Liver (tissue), 2 donors: Measurements from ENCODE around the gene AGTRAP.

Source experiments
- NR2F2 ChIP-seq: IDR thresholded peaks from 2 replicates; pipeline ENCODE4 v1.6.1; 2016; ENCODE audit warnings: antibody characterized with exemption
- TF ChIP-seq, protein P1 (sequence below): IDR thresholded peaks from 2 replicates; pipeline ENCODE4 v1.6.1; 2016; ENCODE audit warnings: antibody characterized with exemption, mild to moderate bottlenecking
- donor health status: healthy.

DNA sequence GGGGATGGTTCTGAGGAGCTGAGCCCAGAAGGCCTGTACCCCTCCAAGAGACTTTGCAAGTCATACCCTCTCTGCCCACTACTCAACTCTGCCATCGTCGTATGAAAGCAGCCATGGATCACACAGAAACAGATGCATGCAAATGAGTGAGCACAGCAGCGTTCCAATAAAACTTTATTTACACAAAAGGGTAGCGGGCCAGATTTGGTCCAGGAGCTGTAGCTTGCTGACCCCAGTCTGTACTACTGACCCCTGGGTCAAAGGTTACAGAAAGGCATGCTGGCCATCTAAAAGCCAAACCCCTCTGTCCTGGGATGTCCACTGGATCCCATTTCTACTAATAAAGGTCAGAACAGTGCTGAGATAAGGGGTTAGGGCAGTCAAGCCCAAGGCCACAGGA lies 8.8 kb upstream of the AGTRAP start:
- TF ChIP-seq NR2F2: no peak
- TF ChIP-seq, protein P1, sequence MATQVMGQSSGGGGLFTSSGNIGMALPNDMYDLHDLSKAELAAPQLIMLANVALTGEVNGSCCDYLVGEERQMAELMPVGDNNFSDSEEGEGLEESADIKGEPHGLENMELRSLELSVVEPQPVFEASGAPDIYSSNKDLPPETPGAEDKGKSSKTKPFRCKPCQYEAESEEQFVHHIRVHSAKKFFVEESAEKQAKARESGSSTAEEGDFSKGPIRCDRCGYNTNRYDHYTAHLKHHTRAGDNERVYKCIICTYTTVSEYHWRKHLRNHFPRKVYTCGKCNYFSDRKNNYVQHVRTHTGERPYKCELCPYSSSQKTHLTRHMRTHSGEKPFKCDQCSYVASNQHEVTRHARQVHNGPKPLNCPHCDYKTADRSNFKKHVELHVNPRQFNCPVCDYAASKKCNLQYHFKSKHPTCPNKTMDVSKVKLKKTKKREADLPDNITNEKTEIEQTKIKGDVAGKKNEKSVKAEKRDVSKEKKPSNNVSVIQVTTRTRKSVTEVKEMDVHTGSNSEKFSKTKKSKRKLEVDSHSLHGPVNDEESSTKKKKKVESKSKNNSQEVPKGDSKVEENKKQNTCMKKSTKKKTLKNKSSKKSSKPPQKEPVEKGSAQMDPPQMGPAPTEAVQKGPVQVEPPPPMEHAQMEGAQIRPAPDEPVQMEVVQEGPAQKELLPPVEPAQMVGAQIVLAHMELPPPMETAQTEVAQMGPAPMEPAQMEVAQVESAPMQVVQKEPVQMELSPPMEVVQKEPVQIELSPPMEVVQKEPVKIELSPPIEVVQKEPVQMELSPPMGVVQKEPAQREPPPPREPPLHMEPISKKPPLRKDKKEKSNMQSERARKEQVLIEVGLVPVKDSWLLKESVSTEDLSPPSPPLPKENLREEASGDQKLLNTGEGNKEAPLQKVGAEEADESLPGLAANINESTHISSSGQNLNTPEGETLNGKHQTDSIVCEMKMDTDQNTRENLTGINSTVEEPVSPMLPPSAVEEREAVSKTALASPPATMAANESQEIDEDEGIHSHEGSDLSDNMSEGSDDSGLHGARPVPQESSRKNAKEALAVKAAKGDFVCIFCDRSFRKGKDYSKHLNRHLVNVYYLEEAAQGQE: no peak
